GM10266 (cell line): Measurements from ENCODE around the gene ESPN.
"Not testable (repeated sequence)": the region's sequence is repeated elsewhere in the genome, so short reads cannot be mapped to it uniquely, and the experiment has no call there.

Source experiments
- DNase-seq: peaks from one replicate; pipeline ENCODE4 v3.0.0; 2012; ENCODE audit errors: extremely low spot score
- CTCF ChIP-seq: IDR thresholded peaks from 2 replicates; pipeline ENCODE4 v1.5.1; 2012; ENCODE audit warnings: mild to moderate bottlenecking, low read depth; ENCODE audit not compliant: control insufficient read depth, insufficient read depth; ENCODE audit errors: missing control alignments

The ESPN gene

GRCh38 chr1:6434186-6434585 is 9.6 kb downstream of the ESPN start:
- TF ChIP-seq CTCF = no peak
- no peak for DNase-seq

DNA sequence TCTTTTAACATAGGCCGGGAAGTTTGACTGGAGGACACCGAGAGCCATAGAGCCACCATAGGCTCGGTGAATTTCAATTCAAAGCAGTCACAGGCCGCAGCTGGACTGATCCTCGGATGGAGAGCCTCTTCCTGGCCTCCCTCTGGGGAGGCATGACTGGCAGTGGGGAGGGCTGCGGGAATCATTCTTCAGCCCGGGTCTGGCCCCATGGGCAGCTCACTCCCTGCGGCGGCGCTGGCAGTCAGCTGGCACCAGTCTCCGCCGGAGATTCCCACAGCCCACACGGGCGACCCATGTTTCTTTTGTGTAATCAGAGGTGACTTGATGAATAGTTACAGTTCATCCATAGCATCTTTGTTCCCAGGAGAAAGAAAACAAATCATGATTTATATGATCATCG is 10.6 kb downstream of the ESPN start:
- DNase-seq = no peak
- no peak for TF ChIP-seq CTCF

DNA sequence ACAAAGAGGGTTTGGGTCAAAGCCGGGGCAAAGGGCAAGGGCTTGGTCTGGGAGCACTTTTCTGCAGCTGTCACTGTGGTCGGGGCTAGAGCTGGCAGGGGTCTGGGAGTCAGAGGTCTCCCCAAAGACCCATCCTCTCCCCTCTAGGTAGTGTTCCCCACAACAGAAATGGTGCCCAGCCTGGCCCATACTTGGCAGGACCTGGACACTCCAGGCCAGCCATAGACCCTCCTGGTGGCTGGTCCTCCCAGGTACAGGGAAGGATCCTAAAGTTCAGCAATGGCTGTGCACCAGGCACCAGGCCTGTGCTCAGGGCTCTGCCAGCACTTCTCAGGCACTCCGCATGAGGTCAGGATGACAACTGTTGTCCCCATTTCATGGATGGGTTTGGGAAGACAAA is 11.0 kb downstream of the ESPN start:
- no peak for DNase-seq
- TF ChIP-seq CTCF = no peak

DNA sequence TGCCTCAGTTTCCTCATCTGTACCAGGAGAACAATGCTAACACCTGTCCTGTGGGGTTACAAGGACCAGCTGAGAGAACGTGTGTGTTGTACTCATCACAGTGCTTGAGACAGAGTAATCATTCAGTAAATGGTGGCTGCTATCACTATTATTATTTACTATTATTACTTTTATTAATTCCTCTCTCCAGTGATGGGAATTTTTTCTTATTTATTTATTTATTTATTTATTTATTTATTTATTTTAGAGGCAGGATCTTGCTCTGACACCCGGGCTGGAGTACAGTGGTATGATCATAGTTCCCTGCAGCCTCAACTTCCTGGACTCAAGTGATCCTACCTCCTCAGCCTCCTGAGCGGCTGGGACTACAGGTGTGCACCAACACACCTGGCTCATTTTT is 11.7 kb downstream of the ESPN start:
- not testable (repeated sequence) for DNase-seq

DNA sequence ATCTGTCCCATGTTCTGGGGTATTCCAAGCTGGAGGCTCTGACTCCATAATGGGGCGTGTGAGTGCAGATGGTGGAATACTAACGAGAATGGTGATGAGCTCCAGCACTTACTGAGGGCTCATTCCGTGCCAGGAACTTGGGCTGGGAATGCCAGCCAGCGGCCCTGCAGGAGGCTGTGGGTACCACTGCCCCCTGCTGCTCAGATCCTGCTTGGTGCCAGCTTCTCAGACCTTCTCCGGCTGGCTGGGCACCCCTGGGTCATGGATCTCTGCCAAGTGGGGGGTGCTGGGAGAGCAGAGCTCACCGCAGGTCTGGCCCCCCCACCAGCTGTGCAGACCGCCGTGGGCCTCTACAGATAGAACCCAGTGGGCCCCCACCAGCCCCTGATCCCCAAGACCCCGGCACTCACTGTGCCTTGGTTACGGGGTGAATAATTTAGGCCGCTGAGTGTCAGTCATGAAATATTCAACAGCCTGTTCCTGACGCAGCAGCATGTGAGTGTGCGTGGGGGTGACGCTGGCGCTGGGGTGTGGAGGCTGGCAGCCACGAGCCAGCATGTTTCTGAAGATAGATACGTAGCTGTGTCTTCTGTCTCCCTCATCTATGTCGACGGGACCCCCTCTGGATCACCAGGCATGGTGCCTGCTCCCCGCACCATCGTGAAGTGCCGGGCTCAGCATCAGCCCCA is 12.6 kb downstream of the ESPN start:
- not testable (repeated sequence) for DNase-seq

- TF ChIP-seq CTCF = peak; percentile 94
- DNase-seq = peak; percentile 89
Observed at GRCh38 chr1:6438047-6438525, 13.5 kb downstream of the ESPN start.

- peak; percentile 77 for DNase-seq
- TF ChIP-seq CTCF = peak; percentile 44
Observed at GRCh38 chr1:6440198-6441126, 15.9 kb downstream of the ESPN start.

GRCh38 chr1:6441586-6441985 is 17.0 kb downstream of the ESPN start:
- no peak for DNase-seq

More at GRCh38 chr1:6441586-6441985, 17.0 kb downstream of the ESPN start:
- no peak for TF ChIP-seq CTCF
